Parathyroid adenoma (tissue), 2 donors: ENCODE data around the gene PRKN.

ENCODE experiments used
- H2AFZ ChIP-seq: fragments of 300-600 bp; sonication (generic); one replicate; pipeline ENCODE4 v1.7.0; 2017; ENCODE audit warnings: antibody characterized with exemption, mild to moderate bottlenecking
- H3K27ac ChIP-seq: fragments of 300-600 bp; sonication (generic); one replicate; pipeline ENCODE4 v1.7.0; 2017
- H3K27me3 ChIP-seq: fragments of 300-600 bp; sonication (generic); one replicate; pipeline ENCODE4 v1.7.0; 2017; ENCODE audit warnings: low read length; ENCODE audit not compliant: control insufficient read depth, insufficient read depth
- H3K36me3 ChIP-seq: fragments of 300-600 bp; sonication (generic); one replicate; pipeline ENCODE4 v1.7.0; 2017; ENCODE audit warnings: low read length; ENCODE audit not compliant: control insufficient read depth, insufficient read depth
- H3K4me1 ChIP-seq: fragments of 300-600 bp; sonication (generic); one replicate; pipeline ENCODE4 v1.7.0; 2017; ENCODE audit warnings: control low read depth
- H3K4me2 ChIP-seq: fragments of 300-600 bp; sonication (generic); one replicate; pipeline ENCODE4 v1.7.0; 2017; ENCODE audit warnings: low read length
- H3K4me3 ChIP-seq: fragments of 300-600 bp; sonication (generic); one replicate; pipeline ENCODE4 v1.7.0; 2017; ENCODE audit warnings: low read depth, low read length
- H3K79me2 ChIP-seq: fragments of 300-600 bp; sonication (generic); one replicate; pipeline ENCODE4 v1.7.0; 2017; ENCODE audit warnings: control low read depth
- H3K9ac ChIP-seq: fragments of 300-600 bp; sonication (generic); one replicate; pipeline ENCODE4 v1.7.0; 2017; ENCODE audit warnings: mild to moderate bottlenecking
- H3K9me3 ChIP-seq: fragments of 300-600 bp; sonication (generic); one replicate; pipeline ENCODE4 v1.7.0; 2017; ENCODE audit warnings: low read length; ENCODE audit not compliant: control insufficient read depth
- CTCF ChIP-seq: fragments of 300-600 bp; sonication (generic); IDR thresholded peaks from one replicate; pipeline ENCODE4 v1.7.0; 2017; ENCODE audit warnings: antibody characterized with exemption, mild to moderate bottlenecking
- donor health status: primary hyperparathyroidism.

The PRKN gene

GRCh38 chr6:162179196-162179951, 548.2 kb downstream of the PRKN start:
- Histone ChIP-seq H3K9me3 (no peaks in the 10 kb centered on the region), H2AFZ (no peak overlapping the region), H3K4me1 (no peaks in the 10 kb centered on the region), H3K9ac (no peak overlapping the region), H3K4me3 (no peak overlapping the region), H3K27me3 (no peaks in the 10 kb centered on the region), H3K79me2 (no peaks in the 10 kb centered on the region), H3K27ac (no peak overlapping the region), H3K4me2 (no peak overlapping the region), H3K36me3 (no peaks in the 10 kb centered on the region)
- TF ChIP-seq CTCF = no peak

- no peak overlapping the region for H2AFZ ChIP-seq
- no peak overlapping the region for H3K4me2 ChIP-seq
- TF ChIP-seq CTCF = no peak
- H3K79me2 ChIP-seq = no peaks in the 10 kb centered on the region
- H3K4me3 ChIP-seq = no peak overlapping the region
- H3K36me3 ChIP-seq = no peaks in the 10 kb centered on the region
- no peak overlapping the region for H3K9ac ChIP-seq
- no peaks in the 10 kb centered on the region for H3K27me3 ChIP-seq
- H3K27ac ChIP-seq = no peak overlapping the region
- no peaks in the 10 kb centered on the region for H3K9me3 ChIP-seq
- H3K4me1 ChIP-seq = no peaks in the 10 kb centered on the region
Measured at GRCh38 chr6:162178666-162179065, 548.9 kb downstream of the PRKN start.

GRCh38 chr6:162178266-162178665, 549.3 kb downstream of the PRKN start:
- Histone ChIP-seq H3K79me2 (no peaks in the 10 kb centered on the region), H3K36me3 (no peaks in the 10 kb centered on the region), H3K9me3 (no peaks in the 10 kb centered on the region), H3K9ac (no peak overlapping the region), H3K27me3 (no peaks in the 10 kb centered on the region), H3K27ac (no peak overlapping the region), H2AFZ (no peak overlapping the region), H3K4me1 (no peaks in the 10 kb centered on the region), H3K4me2 (no peak overlapping the region), H3K4me3 (no peak overlapping the region)
- TF ChIP-seq CTCF = no peak

- H3K4me1 ChIP-seq = no peaks in the 10 kb centered on the region
- H3K4me2 ChIP-seq = no peak overlapping the region
- H3K9ac ChIP-seq = no peak overlapping the region
- no peak overlapping the region for H2AFZ ChIP-seq
- H3K79me2 ChIP-seq = no peaks in the 10 kb centered on the region
- H3K27ac ChIP-seq = no peak overlapping the region
- no peaks in the 10 kb centered on the region for H3K27me3 ChIP-seq
- no peak for TF ChIP-seq CTCF
- no peaks in the 10 kb centered on the region for H3K36me3 ChIP-seq
- no peak overlapping the region for H3K4me3 ChIP-seq
- no peaks in the 10 kb centered on the region for H3K9me3 ChIP-seq
Measured at GRCh38 chr6:162177746-162178145, 549.8 kb downstream of the PRKN start.

GRCh38 chr6:162173466-162173865, 554.1 kb downstream of the PRKN start:
- Histone ChIP-seq H3K9me3 (no peaks in the 10 kb centered on the region), H3K4me3 (no peak overlapping the region), H3K36me3 (no peaks in the 10 kb centered on the region), H3K9ac (no peak overlapping the region), H2AFZ (no peak overlapping the region), H3K4me1 (no peaks in the 10 kb centered on the region), H3K27me3 (no peaks in the 10 kb centered on the region), H3K79me2 (no peaks in the 10 kb centered on the region), H3K4me2 (no peak overlapping the region), H3K27ac (no peak overlapping the region)
- TF ChIP-seq CTCF = no peak
